Activated T-cell treated with anti-CD3 and anti-CD28 coated beads, Interleukin-2, amount 50 U/mL, for 4 hours (primary cell): ENCODE results near the gene ELF1. TPM values are rescaled to one million over a fixed set of nuclear protein-coding genes. Genes with fewer than 3 reads are reported as not detected.
"Not testable (repeated sequence)": the region's sequence is repeated elsewhere in the genome, so short reads cannot be mapped to it uniquely, and the experiment has no call there.

Experiments used
- ATAC-seq, 2 donors: fragments of 200-7000 bp; cut with Tn5 transposase; one replicate each; pipeline ENCODE4 v1.10.0; 2021
- DNase-seq: peaks from one replicate; pipeline ENCODE4 v3.0.0-alpha.2; 2020
- H3K27me3 Mint-ChIP-seq: one replicate; pipeline ENCODE4 v1.8.0; 2021; ENCODE audit warnings: low read depth, mixed read lengths
- H3K36me3 Mint-ChIP-seq: one replicate; pipeline ENCODE4 v1.8.0; 2022; ENCODE audit warnings: mixed read lengths; ENCODE audit not compliant: insufficient read depth
- H3K4me1 Mint-ChIP-seq: one replicate; pipeline ENCODE4 v1.8.0; 2021; ENCODE audit warnings: low read depth, mixed read lengths
- H3K4me3 Mint-ChIP-seq: one replicate; pipeline ENCODE4 v1.8.0; 2021; ENCODE audit warnings: mild to moderate bottlenecking, moderate library complexity, mixed read lengths
- H3K9me3 Mint-ChIP-seq: one replicate; pipeline ENCODE4 v1.8.0; 2021; ENCODE audit warnings: mixed read lengths
- total RNA-seq, 3 donors: library from RNA; stranded (reverse); gene quantifications; one replicate each; pipeline ENCODE4 v1.2.1, GENCODE V29; 2021

ELF1 gene
- total RNA-seq, 3 donors from 2014 or later, result 49.0 to 56.6 (median 55.9) TPM

DNA sequence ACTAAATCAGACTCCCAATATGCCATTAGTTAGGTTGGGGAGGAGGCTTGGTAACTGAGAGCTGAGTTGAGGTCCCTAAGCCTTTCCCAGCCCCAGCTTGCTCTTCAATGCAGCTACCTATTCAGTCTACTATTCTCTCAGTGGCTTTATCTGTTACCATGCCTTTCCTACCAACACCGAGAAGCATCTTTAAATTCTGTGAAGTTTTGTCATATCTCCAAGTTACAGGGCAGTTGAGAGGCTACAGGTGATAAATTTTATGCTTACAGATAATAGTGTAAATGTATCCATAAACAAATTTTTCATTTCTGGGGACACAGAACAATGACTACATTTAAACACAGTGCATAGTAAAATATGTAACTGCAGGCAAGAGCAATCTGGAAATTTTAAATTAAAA is 110.6 kb downstream of the ELF1 start:
- no peak overlapping the region for H3K4me3 Mint-ChIP-seq
- DNase-seq, result no peak

DNA sequence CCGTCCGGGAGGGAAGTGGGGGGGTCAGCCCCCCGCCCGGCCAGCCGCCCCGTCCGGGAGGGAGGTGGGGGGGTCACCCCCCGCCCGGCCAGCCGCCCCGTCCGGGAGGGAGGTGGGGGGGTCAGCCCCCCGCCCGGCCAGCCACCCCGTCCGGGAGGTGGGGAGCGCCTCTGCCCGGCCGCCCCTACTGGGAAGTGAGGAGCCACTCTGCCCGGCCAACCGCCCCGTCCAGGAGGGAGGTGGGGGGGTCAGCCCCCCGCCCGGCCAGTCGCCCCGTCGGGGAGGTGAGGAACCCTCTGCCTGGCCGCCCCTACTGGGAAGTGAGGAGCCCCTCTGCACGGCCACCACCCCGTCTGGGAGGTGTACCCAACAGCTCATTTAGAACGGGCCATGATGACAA is 118.1 kb downstream of the ELF1 start:
- H3K27me3 Mint-ChIP-seq, DNase-seq, H3K4me1 Mint-ChIP-seq, H3K4me3 Mint-ChIP-seq, H3K36me3 Mint-ChIP-seq, ATAC-seq, H3K9me3 Mint-ChIP-seq: not testable (repeated sequence)

More for the DNA sequence above, 110.6 kb downstream of the ELF1 start:
- ATAC-seq, result no peak
- no peaks in the 10 kb centered on the region for H3K9me3 Mint-ChIP-seq
- peaks cover 2% of the 10 kb centered on the region for H3K36me3 Mint-ChIP-seq
- H3K4me1 Mint-ChIP-seq, result peaks cover 15% of the 10 kb centered on the region
- H3K27me3 Mint-ChIP-seq, result no peaks in the 10 kb centered on the region

- not testable (repeated sequence) for H3K36me3 Mint-ChIP-seq, ATAC-seq, DNase-seq, H3K4me1 Mint-ChIP-seq, H3K4me3 Mint-ChIP-seq, H3K27me3 Mint-ChIP-seq, H3K9me3 Mint-ChIP-seq
These were observed 118.5 kb downstream of the ELF1 start for GRCh38 chr13:40900568-40900967.

GRCh38 chr13:40897053-40897452 is 122.1 kb downstream of the ELF1 start:
- DNase-seq (no peak), ATAC-seq (no peak)
- Mint-ChIP-seq H3K4me1 (peaks cover 8% of the 10 kb centered on the region), H3K27me3 (no peaks in the 10 kb centered on the region), H3K4me3 (no peak overlapping the region), H3K36me3 (no peaks in the 10 kb centered on the region), H3K9me3 (no peaks in the 10 kb centered on the region)

DNA sequence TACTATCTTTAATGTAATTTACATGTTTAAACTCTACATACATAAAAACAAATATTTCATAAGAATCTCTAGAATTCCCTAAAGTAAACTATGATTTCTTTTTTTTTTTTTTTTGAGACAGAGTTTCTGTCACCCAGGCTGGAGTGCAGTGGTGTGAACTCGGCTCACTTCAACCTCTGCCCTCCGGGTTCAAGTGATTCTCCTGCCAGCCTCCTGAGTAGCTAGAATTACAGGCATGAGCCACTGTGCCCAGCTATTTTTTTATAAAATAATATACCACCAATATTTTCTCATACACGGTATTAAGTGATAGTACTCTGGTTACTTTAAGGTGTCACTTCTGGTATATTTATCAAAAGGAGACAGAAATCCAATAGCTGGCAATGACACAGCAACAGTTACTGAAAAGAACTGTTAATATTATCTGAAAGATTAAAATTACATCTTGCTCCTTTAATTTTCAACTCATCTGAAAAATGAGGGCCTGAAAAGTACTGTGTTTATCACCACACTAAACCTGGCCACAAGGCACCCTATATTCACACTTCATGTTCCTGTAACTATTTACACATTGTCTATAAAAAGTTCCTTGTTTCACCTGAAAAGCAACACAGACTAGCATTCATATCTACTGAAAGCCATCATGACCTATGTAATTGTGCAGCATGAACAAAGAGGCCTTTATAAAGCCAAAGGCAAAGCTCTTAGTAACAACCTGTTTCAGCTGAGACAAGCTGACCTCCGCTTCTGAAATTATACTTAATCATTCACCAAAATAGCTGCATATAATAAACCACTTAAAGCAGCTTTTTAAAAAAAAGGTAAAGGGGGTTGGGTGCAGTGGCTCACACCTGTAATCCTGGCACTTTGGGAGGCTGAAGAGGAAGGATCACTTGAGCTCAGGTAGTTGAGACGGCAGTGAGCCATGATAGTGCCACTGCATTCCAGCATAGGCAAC is 123.6 kb downstream of the ELF1 start:
- ATAC-seq, result no peak
- Mint-ChIP-seq H3K27me3 (no peaks in the 10 kb centered on the region), H3K36me3 (peaks cover 2% of the 10 kb centered on the region), H3K4me1 (peaks cover 8% of the 10 kb centered on the region), H3K9me3 (no peaks in the 10 kb centered on the region), H3K4me3 (no peak overlapping the region)
- no peak for DNase-seq

GRCh38 chr13:40893573-40893972 is 125.5 kb downstream of the ELF1 start:
- not testable (repeated sequence) for H3K27me3 Mint-ChIP-seq
- H3K36me3 Mint-ChIP-seq, result peaks cover 11% of the 10 kb centered on the region

DNA sequence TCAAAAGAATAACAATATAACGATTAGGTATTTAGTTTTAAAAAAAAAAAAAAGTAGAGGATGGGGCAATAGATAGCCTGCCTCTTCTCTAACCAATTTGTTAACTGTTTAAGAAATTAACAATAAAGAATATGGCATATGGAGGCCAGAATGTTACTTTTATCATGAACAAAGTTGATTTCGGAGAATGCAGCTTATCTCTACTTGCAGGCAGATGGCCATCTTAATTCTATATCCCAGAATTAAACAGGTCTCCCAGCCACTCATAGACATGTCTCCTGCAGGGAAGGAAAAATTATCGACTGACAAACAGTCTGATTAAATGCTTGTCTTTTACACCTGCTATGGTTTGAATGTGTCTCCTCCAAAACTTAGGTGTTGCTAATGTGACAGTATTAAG is 133.1 kb downstream of the ELF1 start:
- Mint-ChIP-seq H3K9me3 (peaks cover 5% of the 10 kb centered on the region), H3K4me1 (peaks cover 30% of the 10 kb centered on the region), H3K36me3 (peaks cover 43% of the 10 kb centered on the region), H3K4me3 (no peak overlapping the region), H3K27me3 (no peaks in the 10 kb centered on the region)
- no peak for ATAC-seq
- no peak for DNase-seq

More at GRCh38 chr13:40893573-40893972, 125.5 kb downstream of the ELF1 start:
- H3K4me3 Mint-ChIP-seq, ATAC-seq, H3K9me3 Mint-ChIP-seq, DNase-seq: not testable (repeated sequence)
- peaks cover 14% of the 10 kb centered on the region for H3K4me1 Mint-ChIP-seq

DNA sequence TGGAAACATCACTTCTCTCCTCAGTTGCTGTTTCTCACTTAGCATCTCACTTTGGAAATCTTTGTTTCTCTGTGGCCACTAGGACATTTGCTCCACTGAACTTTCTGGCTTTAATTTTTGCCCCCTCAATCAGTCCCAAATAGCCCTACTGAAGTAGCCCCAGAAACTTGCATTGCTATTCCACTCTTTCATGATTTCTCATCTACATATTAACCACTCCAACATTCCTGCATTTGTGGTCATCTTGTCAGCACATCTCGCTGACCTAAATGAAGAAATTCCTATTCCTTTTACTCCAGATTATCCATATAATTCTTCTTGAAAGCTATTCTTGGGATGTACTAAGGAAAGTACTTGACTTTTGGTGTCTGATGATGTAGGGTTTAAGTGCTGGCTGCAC is 134.9 kb downstream of the ELF1 start:
- DNase-seq, H3K4me3 Mint-ChIP-seq, ATAC-seq, H3K27me3 Mint-ChIP-seq: not testable (repeated sequence)
- Mint-ChIP-seq H3K4me1 (peaks cover 25% of the 10 kb centered on the region), H3K36me3 (peaks cover 44% of the 10 kb centered on the region), H3K9me3 (peaks cover 12% of the 10 kb centered on the region)

Other genes starting within 250 kb of the ELF1 start
- gene MRPS31, start 248.1 kb downstream of the ELF1 start, total RNA-seq, result 10 to 100 TPM; 43.6 to 48.4 (median 46.4) TPM
- gene SLC25A15, start 229.7 kb downstream of the ELF1 start, total RNA-seq, result 10 to 100 TPM; 19.8 to 25.2 (median 24.6) TPM
- 10 to 100 TPM in 2 of 3 donors, 1 to 10 TPM in 1; 8.5 to 17.5 (median 13.9) TPM for gene WBP4, start 42.2 kb upstream of the ELF1 start, total RNA-seq
- gene KBTBD6, start 113.5 kb upstream of the ELF1 start, total RNA-seq, result 1 to 10 TPM; 4.0 to 5.5 (median 4.6) TPM
- 1 to 10 TPM; 2.4 to 3.0 (median 2.7) TPM for gene KBTBD7, start 175.3 kb upstream of the ELF1 start, total RNA-seq
- 10 to 100 TPM; 12.8 to 14.5 (median 13.1) TPM for gene MTRF1, start 244.3 kb upstream of the ELF1 start, total RNA-seq